Adipose tissue (tissue), 3 donors: ENCODE measurements around the gene FAM219A. TPM values are rescaled to one million over a fixed set of nuclear protein-coding genes. Genes with fewer than 3 reads are reported as not detected.
"Not testable (repeated sequence)": the region's sequence is repeated elsewhere in the genome, so short reads cannot be mapped to it uniquely, and the experiment has no call there.

Experiments used
- H3K27ac ChIP-seq: one replicate; pipeline ENCODE4 v1.5.1; 2013; ENCODE audit warnings: low read depth, low read length
- WGBS, 3 donors: extraction: QIAGEN DNeasy Blood & Tissue Kit; methylation state at CpG; one replicate each; pipeline ENCODE4 v1.1.7; 2013; 5-methylcytosine and 5-hydroxymethylcytosine counted together
- polyA plus RNA-seq, 3 donors: library from polyadenylated mRNA; stranded (reverse); fragments of 200-250 nt; gene quantifications; one replicate each; pipeline ENCODE4 v1.2.3, GENCODE V29; 2013
- donor health status: healthy with polysubstance abuse.
- donor health status: Bipolar disorder and iron deficiency.
- donor health status: healthy.

FAM219A gene
- polyA plus RNA-seq, 3 donors, result 5.7 to 14.5 (median 13.6) TPM

- no peak overlapping the region for H3K27ac ChIP-seq
- WGBS, 3 donors, result 79 to 87% (median 86%) methylated on average over 41 of the region's 41 CpGs
Measured at GRCh38 chr9:34372467-34373011, 85.8 kb downstream of the FAM219A start.

GRCh38 chr9:34371886-34372466, 86.4 kb downstream of the FAM219A start:
- 89 to 93% (median 91%) methylated on average over 56 to 60 of the region's 60 CpGs for WGBS, 3 donors
- H3K27ac ChIP-seq, result no peak overlapping the region

GRCh38 chr9:34370970-34371880, 87.1 kb downstream of the FAM219A start:
- no peak overlapping the region for H3K27ac ChIP-seq
- WGBS, 3 donors, result 76 to 81% (median 77%) methylated on average over 104 to 105 of the region's 105 CpGs

- H3K27ac ChIP-seq, result no peak overlapping the region
- 75 to 82% (median 80%) methylated on average over 23 of the region's 23 CpGs for WGBS, 3 donors
Measured at GRCh38 chr9:34370335-34370969, 87.9 kb downstream of the FAM219A start.

GRCh38 chr9:34369636-34370035, 88.7 kb downstream of the FAM219A start:
- no peak overlapping the region for H3K27ac ChIP-seq
- 91 to 95% (median 93%) methylated on average over 4 of the region's 4 CpGs for WGBS, 3 donors

GRCh38 chr9:34368796-34369195, 89.6 kb downstream of the FAM219A start:
- H3K27ac ChIP-seq, result not testable (repeated sequence)
- 94 to 99% (median 97%) methylated on average over 5 of the region's 5 CpGs for WGBS, 3 donors

GRCh38 chr9:34367751-34368410, 90.5 kb downstream of the FAM219A start:
- 96 to 99% (median 96%) methylated on average over 3 of the region's 3 CpGs for WGBS, 3 donors

GRCh38 chr9:34366365-34366764, 92.0 kb downstream of the FAM219A start:
- WGBS, 3 donors, result 68 to 93% (median 92%) methylated on average over 2 of the region's 2 CpGs
- no peak overlapping the region for H3K27ac ChIP-seq

More at GRCh38 chr9:34367751-34368410, 90.5 kb downstream of the FAM219A start:
- not testable (repeated sequence) for H3K27ac ChIP-seq

- no peak overlapping the region for H3K27ac ChIP-seq
Measured at GRCh38 chr9:34365282-34365681, 93.1 kb downstream of the FAM219A start.

GRCh38 chr9:34363619-34364351, 94.6 kb downstream of the FAM219A start:
- 22 to 65% (median 35%) methylated on average over 13 of the region's 13 CpGs for WGBS, 3 donors
- no peak overlapping the region for H3K27ac ChIP-seq

More at GRCh38 chr9:34365282-34365681, 93.1 kb downstream of the FAM219A start:
- 31 to 79% (median 71%) methylated on average over 2 of the region's 2 CpGs for WGBS, 3 donors

- WGBS, 3 donors, result 82 to 97% (median 91%) methylated on average over 4 of the region's 4 CpGs
- no peak overlapping the region for H3K27ac ChIP-seq
Measured at GRCh38 chr9:34362614-34363214, 95.7 kb downstream of the FAM219A start.

GRCh38 chr9:34352957-34353356, 105.4 kb downstream of the FAM219A start:
- 85 to 95% (median 95%) methylated on average over 1 of the region's 1 CpG for WGBS, 3 donors
- not testable (repeated sequence) for H3K27ac ChIP-seq

GRCh38 chr9:34352122-34352652, 106.2 kb downstream of the FAM219A start:
- 31 to 93% (median 84%) methylated on average over 7 of the region's 7 CpGs for WGBS, 3 donors
- H3K27ac ChIP-seq, result not testable (repeated sequence)

- 92 to 99% (median 98%) methylated on average over 3 of the region's 3 CpGs for WGBS, 3 donors
- no peak overlapping the region for H3K27ac ChIP-seq
Measured at GRCh38 chr9:34349324-34349723, 109.0 kb downstream of the FAM219A start.
